Fibroblast of lung (primary cell): Measurements from ENCODE around the gene KDM4E. TPM values are rescaled to one million over a fixed set of nuclear protein-coding genes. Genes with fewer than 3 reads are reported as not detected.

Experiments
- DNase-seq, 2 donors: peaks; one replicate each; pipeline versions ENCODE4 v3.0.0 to v3.0.0-alpha.2; 2010; ENCODE audit warnings: low read depth in 2 of 2
- H2AFZ ChIP-seq: 2 replicates; pipeline ENCODE4 v1.5.1; 2012; ENCODE audit warnings: low read length, control low read depth, inconsistent platforms
- H3K27ac ChIP-seq: 2 replicates; pipeline ENCODE4 v1.5.1; 2011; ENCODE audit warnings: low read length, control low read depth; ENCODE audit not compliant: insufficient read depth
- H3K27me3 ChIP-seq: 2 replicates; pipeline ENCODE4 v1.5.1; 2011; ENCODE audit warnings: mild to moderate bottlenecking, low read length; ENCODE audit not compliant: control insufficient read depth, insufficient read depth
- H3K36me3 ChIP-seq: 2 replicates; pipeline ENCODE4 v1.5.1; 2011; ENCODE audit warnings: low read length; ENCODE audit not compliant: control insufficient read depth, insufficient read depth
- H3K4me1 ChIP-seq: 2 replicates; pipeline ENCODE4 v1.5.1; 2011; ENCODE audit warnings: low read length; ENCODE audit not compliant: control insufficient read depth, insufficient read depth; ENCODE audit errors: extremely low read depth
- H3K4me2 ChIP-seq: 2 replicates; pipeline ENCODE4 v1.5.1; 2011; ENCODE audit warnings: low read length, control low read depth; ENCODE audit not compliant: insufficient read depth; ENCODE audit errors: extremely low read depth
- H3K4me3 ChIP-seq, 4 experiments: fragments of 200-600 bp in 1 of 4; sonication (generic) in 1 of 4; replicated peaks in 1 of 4; 2 replicates each; pipeline ENCODE4 v1.5.1; 2011 to 2016; ENCODE audit warnings: low read length in 4 of 4, low read depth in 3 of 4, mild to moderate bottlenecking in 3 of 4, control low read depth in 2 of 4, inconsistent platforms in 1 of 4, mixed read lengths in 1 of 4; ENCODE audit not compliant: insufficient read depth in 1 of 4; ENCODE audit errors: control extremely low read depth in 1 of 4
- H3K79me2 ChIP-seq: 2 replicates; pipeline ENCODE4 v1.5.1; 2012; ENCODE audit warnings: mild to moderate bottlenecking, low read length, inconsistent platforms; ENCODE audit not compliant: control insufficient read depth, insufficient read depth
- H3K9ac ChIP-seq: 2 replicates; pipeline ENCODE4 v1.5.1; 2011; ENCODE audit warnings: mild to moderate bottlenecking, low read length, control low read depth; ENCODE audit not compliant: insufficient read depth
- H3K9me3 ChIP-seq: 2 replicates; pipeline ENCODE4 v1.5.1; 2012; ENCODE audit warnings: low read depth, low read length; ENCODE audit not compliant: control insufficient read depth, insufficient read depth
- H4K20me1 ChIP-seq: 2 replicates; pipeline ENCODE4 v1.5.1; 2011; ENCODE audit warnings: low read length; ENCODE audit not compliant: control insufficient read depth, insufficient read depth; ENCODE audit errors: extremely low read depth
- EZH2 ChIP-seq: IDR thresholded peaks from 2 replicates; pipeline ENCODE4 v1.5.1; 2012; ENCODE audit warnings: low read length, control low read depth, mild to moderate bottlenecking; ENCODE audit errors: missing control alignments
- polyA minus RNA-seq: library from RNA; depleted of rRNA, polyadenylated mRNA; stranded (reverse); fragments of >200 nt; gene quantifications from 2 replicates; pipeline ENCODE4 v1.2.3, GENCODE V29; 2011; ENCODE audit warnings: low replicate concordance
- polyA plus RNA-seq, 2 donors: library from polyadenylated mRNA; depleted of rRNA in 1 of 2; stranded (reverse) in 1 of 2; unstranded in 1 of 2; fragments of >200 nt; gene quantifications; 2 replicates each; pipeline ENCODE4 v1.2.1, GENCODE V29; 2011 to 2012; ENCODE audit warnings: missing spikeins in 1 of 2
- total RNA-seq: library from RNA; depleted of rRNA; stranded (reverse); fragments of >200 nt; gene quantifications from 2 replicates; pipeline ENCODE4 v1.2.1, GENCODE V29; 2014
- TF ChIP-seq, protein P1 (sequence below), 2 donors: IDR thresholded peaks in 1 of 2; conservative IDR thresholded peaks in 1 of 2; 1 replicate in 1 of 2; 2 replicates in 1 of 2; pipeline ENCODE4 v1.5.1; 2011 to 2012; ENCODE audit warnings: low read length in 2 of 2, control low read depth in 1 of 2, inconsistent platforms in 1 of 2, low read depth in 1 of 2, mild to moderate bottlenecking in 1 of 2

The KDM4E gene
- not detected in 2 replicates for total RNA-seq
- polyA plus RNA-seq: not detected in 2 replicates
- polyA plus RNA-seq (2012): not detected in 2 replicates
- polyA minus RNA-seq: not detected in 2 replicates

DNA sequence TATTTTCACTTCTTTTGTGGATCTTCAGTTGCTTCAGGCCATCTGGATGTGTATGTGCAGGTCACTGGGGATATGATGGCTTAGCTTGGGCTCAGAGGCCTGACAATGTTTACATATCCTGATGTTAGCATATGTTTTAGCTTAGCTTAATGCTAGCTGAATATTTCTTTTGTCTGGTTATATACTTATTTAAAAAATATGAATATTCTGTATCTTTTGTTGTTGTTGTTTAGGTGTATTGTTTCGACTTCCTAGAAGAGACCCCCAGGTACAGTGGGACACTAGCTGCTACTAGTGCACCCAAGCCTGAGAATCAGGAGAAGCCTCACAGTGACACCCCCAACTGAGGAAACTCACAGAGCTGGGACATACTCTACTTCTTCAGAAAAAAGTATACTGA is at the start of gene KDM4E:
Gene KDM4E (plus strand): TSS at position 301 of the 400 bp plus-strand sequence. CDS start 300 bp downstream, outside the sequence.
- Histone ChIP-seq H3K9me3 (no peaks in the 10 kb centered on the region), H3K36me3 (no peaks in the 10 kb centered on the region), H3K4me1 (no peaks in the 10 kb centered on the region), H3K4me2 (no peak within 1 kb of the TSS), H3K27ac (no peak within 1 kb of the TSS), H3K4me3 (no peak within 1 kb of the TSS), H3K27me3 (no peaks in the 10 kb centered on the region), H4K20me1 (no peaks in the 10 kb centered on the region), H3K79me2 (no peaks in the 10 kb centered on the region), H3K9ac (no peak within 1 kb of the TSS), H2AFZ (no peak within 1 kb of the TSS)
- no peak for DNase-seq
- no peak for TF ChIP-seq EZH2
- TF ChIP-seq, protein P1, sequence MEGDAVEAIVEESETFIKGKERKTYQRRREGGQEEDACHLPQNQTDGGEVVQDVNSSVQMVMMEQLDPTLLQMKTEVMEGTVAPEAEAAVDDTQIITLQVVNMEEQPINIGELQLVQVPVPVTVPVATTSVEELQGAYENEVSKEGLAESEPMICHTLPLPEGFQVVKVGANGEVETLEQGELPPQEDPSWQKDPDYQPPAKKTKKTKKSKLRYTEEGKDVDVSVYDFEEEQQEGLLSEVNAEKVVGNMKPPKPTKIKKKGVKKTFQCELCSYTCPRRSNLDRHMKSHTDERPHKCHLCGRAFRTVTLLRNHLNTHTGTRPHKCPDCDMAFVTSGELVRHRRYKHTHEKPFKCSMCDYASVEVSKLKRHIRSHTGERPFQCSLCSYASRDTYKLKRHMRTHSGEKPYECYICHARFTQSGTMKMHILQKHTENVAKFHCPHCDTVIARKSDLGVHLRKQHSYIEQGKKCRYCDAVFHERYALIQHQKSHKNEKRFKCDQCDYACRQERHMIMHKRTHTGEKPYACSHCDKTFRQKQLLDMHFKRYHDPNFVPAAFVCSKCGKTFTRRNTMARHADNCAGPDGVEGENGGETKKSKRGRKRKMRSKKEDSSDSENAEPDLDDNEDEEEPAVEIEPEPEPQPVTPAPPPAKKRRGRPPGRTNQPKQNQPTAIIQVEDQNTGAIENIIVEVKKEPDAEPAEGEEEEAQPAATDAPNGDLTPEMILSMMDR (conservative IDR thresholded peaks at IDR 0.05 in 1 of 2, IDR thresholded peaks at IDR 0.05 in 1 of 2; ENCODE audit: low read depth in 1 of 2, low read length in 2 of 2): no peak

DNA sequence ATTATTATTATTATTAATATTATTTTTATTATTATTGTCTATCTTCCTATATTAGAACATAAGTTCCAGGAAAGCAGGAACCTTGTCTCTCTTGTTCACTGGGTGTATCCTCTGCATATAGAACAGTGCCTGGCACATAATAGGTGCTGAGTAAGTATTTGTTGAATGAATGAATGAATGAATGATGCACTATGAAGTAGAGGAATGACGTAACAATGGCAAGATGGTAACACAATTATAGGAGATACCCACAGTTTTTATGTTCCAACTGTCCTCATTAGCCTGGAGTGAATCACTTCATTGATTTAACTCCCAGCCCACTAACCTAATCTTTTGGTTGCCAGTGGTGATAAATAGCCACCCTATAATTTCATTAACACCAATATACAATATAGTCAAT is 49.5 kb upstream of the KDM4E start:
- Histone ChIP-seq H3K4me3 (no peak overlapping the region), H3K79me2 (peaks cover 18% of the 10 kb centered on the region), H3K36me3 (peaks cover 2% of the 10 kb centered on the region), H3K27me3 (no peaks in the 10 kb centered on the region), H3K27ac (no peak overlapping the region), H3K9me3 (no peaks in the 10 kb centered on the region), H3K4me1 (peaks cover 4% of the 10 kb centered on the region), H3K4me2 (no peak overlapping the region), H4K20me1 (no peaks in the 10 kb centered on the region), H3K9ac (no peak overlapping the region), H2AFZ (no peak overlapping the region)
- TF ChIP-seq EZH2: no peak
- TF ChIP-seq, protein P1 (conservative IDR thresholded peaks at IDR 0.05 in 1 of 2, IDR thresholded peaks at IDR 0.05 in 1 of 2; ENCODE audit: low read depth in 1 of 2, low read length in 2 of 2): no peak
- no peak for DNase-seq

- H4K20me1 ChIP-seq: no peaks in the 10 kb centered on the region
- H3K4me2 ChIP-seq: no peak overlapping the region
- no peaks in the 10 kb centered on the region for H3K27me3 ChIP-seq
- DNase-seq: no peak
- no peaks in the 10 kb centered on the region for H3K79me2 ChIP-seq
- H3K9me3 ChIP-seq: no peaks in the 10 kb centered on the region
- H2AFZ ChIP-seq: no peak overlapping the region
- TF ChIP-seq, protein P1 (conservative IDR thresholded peaks at IDR 0.05 in 1 of 2, IDR thresholded peaks at IDR 0.05 in 1 of 2; ENCODE audit: low read depth in 1 of 2, low read length in 2 of 2): no peak
- TF ChIP-seq EZH2: no peak
- no peak overlapping the region for H3K9ac ChIP-seq
- H3K36me3 ChIP-seq: no peaks in the 10 kb centered on the region
- H3K27ac ChIP-seq: no peak overlapping the region
- H3K4me3 ChIP-seq: no peak overlapping the region
- H3K4me1 ChIP-seq: no peaks in the 10 kb centered on the region
Measured at GRCh38 chr11:94987378-94987777, 37.7 kb upstream of the KDM4E start.
